Trophoblast cell (in vitro differentiated cells and primary cell): ENCODE measurements around the gene GLUL.
"Not testable (repeated sequence)": the region's sequence is repeated elsewhere in the genome, so short reads cannot be mapped to it uniquely, and the experiment has no call there.

Source experiments
- DNase-seq, 2 donors: peaks; one replicate each; pipeline ENCODE4 v3.0.0-alpha.2; 2016
- H2AFZ ChIP-seq: 2 replicates; pipeline ENCODE4 v1.6.1; 2013; ENCODE audit warnings: low read length, moderate library complexity, mild to moderate bottlenecking; ENCODE audit not compliant: insufficient read depth, poor library complexity
- H2AK5ac ChIP-seq: 2 replicates; pipeline ENCODE4 v1.6.1; 2013; ENCODE audit warnings: mild to moderate bottlenecking, low read length
- H2BK120ac ChIP-seq: 2 replicates; pipeline ENCODE4 v1.6.1; 2013; ENCODE audit warnings: low read length, mild to moderate bottlenecking, moderate library complexity; ENCODE audit not compliant: insufficient read depth, poor library complexity
- H2BK12ac ChIP-seq: 2 replicates; pipeline ENCODE4 v1.6.1; 2013; ENCODE audit warnings: mild to moderate bottlenecking, low read length, moderate library complexity
- H2BK5ac ChIP-seq: 2 replicates; pipeline ENCODE4 v1.6.1; 2013; ENCODE audit warnings: low read length, low read depth, moderate library complexity, mild to moderate bottlenecking; ENCODE audit not compliant: poor library complexity
- H3K14ac ChIP-seq: 2 replicates; pipeline ENCODE4 v1.6.1; 2013; ENCODE audit warnings: mild to moderate bottlenecking, low read length
- H3K18ac ChIP-seq: 2 replicates; pipeline ENCODE4 v1.6.1; 2013; ENCODE audit warnings: mild to moderate bottlenecking, low read length
- H3K23ac ChIP-seq: 2 replicates; pipeline ENCODE4 v1.6.1; 2013; ENCODE audit warnings: low read length
- H3K27ac ChIP-seq: 2 replicates; pipeline ENCODE4 v1.5.1; 2013; ENCODE audit warnings: low read depth, mild to moderate bottlenecking, inconsistent platforms, low read length, moderate library complexity
- H3K27me3 ChIP-seq: 2 replicates; pipeline ENCODE4 v1.6.1; 2013; ENCODE audit warnings: inconsistent platforms, mild to moderate bottlenecking, low read length, moderate library complexity; ENCODE audit not compliant: insufficient read depth
- H3K36me3 ChIP-seq, 2 experiments: 1 replicate in 1 of 2; 2 replicates in 1 of 2; pipeline ENCODE4 v1.6.1; 2013; ENCODE audit warnings: low read length in 2 of 2, mild to moderate bottlenecking in 2 of 2, moderate library complexity in 1 of 2; ENCODE audit not compliant: insufficient read depth in 2 of 2, control insufficient read depth in 1 of 2
- H3K4ac ChIP-seq: 2 replicates; pipeline ENCODE4 v1.6.1; 2013; ENCODE audit warnings: low read depth, mild to moderate bottlenecking, low read length, moderate library complexity
- H3K4me1 ChIP-seq, 2 experiments: 1 replicate in 1 of 2; 2 replicates in 1 of 2; pipeline ENCODE4 v1.6.1; 2013; ENCODE audit warnings: low read length in 2 of 2, mild to moderate bottlenecking in 2 of 2, moderate library complexity in 1 of 2; ENCODE audit not compliant: insufficient read depth in 2 of 2, control insufficient read depth in 1 of 2
- H3K4me2 ChIP-seq: 2 replicates; pipeline ENCODE4 v1.6.1; 2013; ENCODE audit warnings: inconsistent platforms, mild to moderate bottlenecking, low read length, moderate library complexity
- H3K4me3 ChIP-seq: 2 replicates; pipeline ENCODE4 v1.5.1; 2013; ENCODE audit warnings: mild to moderate bottlenecking, low read depth, low read length, inconsistent platforms
- H3K79me1 ChIP-seq: one replicate; pipeline ENCODE4 v1.6.1; 2013; ENCODE audit warnings: low read length
- H3K79me2 ChIP-seq: 2 replicates; pipeline ENCODE4 v1.6.1; 2013; ENCODE audit warnings: low read length, mild to moderate bottlenecking; ENCODE audit not compliant: control insufficient read depth, insufficient read depth, poor library complexity
- H3K9ac ChIP-seq: 2 replicates; pipeline ENCODE4 v1.6.1; 2013; ENCODE audit warnings: mild to moderate bottlenecking, low read length
- H3K9me3 ChIP-seq: 2 replicates; pipeline ENCODE4 v1.6.1; 2013; ENCODE audit warnings: low read depth, mild to moderate bottlenecking, control low read depth, inconsistent platforms, low read length; ENCODE audit not compliant: insufficient read depth
- H4K12ac ChIP-seq: 2 replicates; pipeline ENCODE4 v1.6.1; 2013; ENCODE audit warnings: low read depth, mild to moderate bottlenecking, low read length, moderate library complexity
- H4K8ac ChIP-seq: 2 replicates; pipeline ENCODE4 v1.6.1; 2013; ENCODE audit warnings: low read depth, mild to moderate bottlenecking, low read length, moderate library complexity
- H4K91ac ChIP-seq: one replicate; pipeline ENCODE4 v1.6.1; 2013; ENCODE audit warnings: low read depth, mild to moderate bottlenecking, low read length, moderate library complexity
- WGBS: extraction: QIAGEN DNeasy Blood & Tissue Kit; methylation state at CpG from one replicate; pipeline ENCODE4 v1.1.7; 2013; ENCODE audit warnings: missing lambda C conversion rate; ENCODE audit not compliant: insufficient read length, insufficient coverage; ENCODE audit errors: extremely low coverage; 5-methylcytosine and 5-hydroxymethylcytosine counted together

The GLUL gene

GRCh38 chr1:182380199-182380598 is 11.4 kb downstream of the GLUL start:
- Histone ChIP-seq H3K9ac (no peak overlapping the region), H3K4me1 (no peaks in the 10 kb centered on the region), H2BK120ac (no peak overlapping the region), H3K14ac (no peak overlapping the region), H3K27me3 (no peaks in the 10 kb centered on the region), H3K23ac (no peak overlapping the region), H4K12ac (no peak overlapping the region), H3K27ac (no peak overlapping the region), H3K9me3 (no peaks in the 10 kb centered on the region), H2AK5ac (no peak overlapping the region), H2BK12ac (no peak overlapping the region), H3K4me3 (no peak overlapping the region), H3K18ac (no peak overlapping the region), H3K79me1 (no peaks in the 10 kb centered on the region), H3K4me2 (no peak overlapping the region), H2BK5ac (no peak overlapping the region), H4K8ac (no peak overlapping the region), H3K79me2 (no peaks in the 10 kb centered on the region), H2AFZ (no peak overlapping the region), H3K4ac (no peak overlapping the region), H4K91ac (no peak overlapping the region), H3K36me3 (peaks cover 13 to 19% of the 10 kb centered on the region in 2 experiments)
- WGBS: no CpG with 5 or more reads among the region's 4 CpGs
- no peak for DNase-seq

- H3K4me3 ChIP-seq, H3K79me2 ChIP-seq, H3K9me3 ChIP-seq, H4K91ac ChIP-seq, H3K27me3 ChIP-seq, H4K12ac ChIP-seq, H3K27ac ChIP-seq, H2AFZ ChIP-seq, H2BK12ac ChIP-seq, H3K79me1 ChIP-seq, DNase-seq, H3K4me1 ChIP-seq, H4K8ac ChIP-seq, H3K14ac ChIP-seq, H3K9ac ChIP-seq, H3K4me2 ChIP-seq, H3K18ac ChIP-seq, H3K23ac ChIP-seq, H2BK120ac ChIP-seq, H3K4ac ChIP-seq, H2BK5ac ChIP-seq, H2AK5ac ChIP-seq: not testable (repeated sequence)
- no CpG with 5 or more reads among the region's 7 CpGs for WGBS
- H3K36me3 ChIP-seq: peaks cover 11 to 17% of the 10 kb centered on the region in 2 experiments
These were observed 11.8 kb downstream of the GLUL start for GRCh38 chr1:182379781-182380180.

- no peak overlapping the region for H4K12ac ChIP-seq
- no peak overlapping the region for H3K4ac ChIP-seq
- H2AFZ ChIP-seq: no peak overlapping the region
- H4K91ac ChIP-seq: no peak overlapping the region
- no peak overlapping the region for H3K14ac ChIP-seq
- no peak overlapping the region for H2BK120ac ChIP-seq
- no peaks in the 10 kb centered on the region for H3K79me1 ChIP-seq
- H2BK12ac ChIP-seq: no peak overlapping the region
- H3K4me3 ChIP-seq: no peak overlapping the region
- H3K23ac ChIP-seq: no peak overlapping the region
- no peak overlapping the region for H2AK5ac ChIP-seq
- H3K27ac ChIP-seq: no peak overlapping the region
- H3K4me1 ChIP-seq: no peaks in the 10 kb centered on the region
- H3K4me2 ChIP-seq: no peak overlapping the region
- no peak overlapping the region for H3K18ac ChIP-seq
- no peak overlapping the region for H4K8ac ChIP-seq
- H3K9ac ChIP-seq: no peak overlapping the region
- H3K79me2 ChIP-seq: no peaks in the 10 kb centered on the region
- no peaks in the 10 kb centered on the region for H3K27me3 ChIP-seq
- H3K9me3 ChIP-seq: no peaks in the 10 kb centered on the region
- H3K36me3 ChIP-seq: peaks cover under 1% of the 10 kb centered on the region in 2 experiments
- no peak for DNase-seq
- no peak overlapping the region for H2BK5ac ChIP-seq
These were observed 14.5 kb downstream of the GLUL start for GRCh38 chr1:182376936-182377574.

GRCh38 chr1:182374101-182374834 is 17.3 kb downstream of the GLUL start:
- no peaks in the 10 kb centered on the region for H3K79me1 ChIP-seq
- no peaks in the 10 kb centered on the region for H3K9me3 ChIP-seq
- no peak overlapping the region for H3K4ac ChIP-seq
- H3K23ac ChIP-seq: no peak overlapping the region
- no peak overlapping the region for H2AFZ ChIP-seq
- H2BK5ac ChIP-seq: no peak overlapping the region
- H4K8ac ChIP-seq: no peak overlapping the region
- WGBS: no CpG with 5 or more reads among the region's 5 CpGs
- H3K9ac ChIP-seq: no peak overlapping the region
- H2BK12ac ChIP-seq: no peak overlapping the region
- no peak overlapping the region for H3K14ac ChIP-seq
- H3K4me1 ChIP-seq: no peaks in the 10 kb centered on the region
- H4K12ac ChIP-seq: no peak overlapping the region
- H3K27ac ChIP-seq: no peak overlapping the region
- H3K18ac ChIP-seq: no peak overlapping the region
- no peaks in the 10 kb centered on the region for H3K36me3 ChIP-seq
- DNase-seq: no peak
- H3K4me3 ChIP-seq: no peak overlapping the region
- no peaks in the 10 kb centered on the region for H3K27me3 ChIP-seq
- H3K79me2 ChIP-seq: no peaks in the 10 kb centered on the region
- no peak overlapping the region for H2AK5ac ChIP-seq
- no peak overlapping the region for H3K4me2 ChIP-seq
- no peak overlapping the region for H4K91ac ChIP-seq
- H2BK120ac ChIP-seq: no peak overlapping the region
